ENCODE results near the gene TBC1D16.

Gene TBC1D16

DNA sequence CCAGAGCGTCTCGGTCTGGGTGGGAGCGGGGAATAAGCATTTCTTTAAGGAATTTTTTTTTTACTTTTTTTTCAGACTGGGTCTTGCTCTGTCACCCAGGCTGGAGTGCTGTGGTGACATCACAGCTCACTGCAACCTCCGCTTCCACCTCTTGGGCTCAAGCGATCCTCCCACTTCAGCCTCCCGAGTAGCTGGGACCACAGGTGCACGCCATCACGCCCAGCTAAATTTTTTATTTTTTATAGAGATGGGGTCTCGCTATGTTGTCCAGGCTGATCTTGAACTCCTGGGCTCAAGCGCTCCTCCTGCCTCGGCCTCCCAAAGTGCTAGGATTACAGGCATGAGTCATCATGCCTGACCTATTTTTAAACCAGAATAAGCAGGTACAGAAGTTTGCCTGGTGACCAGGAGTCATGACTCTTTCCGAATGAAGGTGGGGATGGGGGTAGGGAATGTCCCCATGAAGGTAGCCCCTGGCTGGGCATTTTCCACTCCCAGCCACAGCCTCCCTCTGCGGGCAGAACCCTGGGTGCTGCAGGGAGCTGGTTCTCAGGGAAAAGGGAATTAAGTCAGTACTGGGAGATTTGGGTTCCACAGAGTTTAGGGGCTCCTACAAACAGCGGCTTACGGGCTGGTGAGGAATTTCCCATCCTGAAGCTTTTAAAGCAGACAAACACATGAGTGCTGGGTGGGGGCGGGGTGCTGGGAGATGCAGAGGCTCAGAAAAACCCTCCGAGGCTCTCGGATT, 48.3 kb downstream of the TBC1D16 start:
- TF ChIP-seq, protein P1, sequence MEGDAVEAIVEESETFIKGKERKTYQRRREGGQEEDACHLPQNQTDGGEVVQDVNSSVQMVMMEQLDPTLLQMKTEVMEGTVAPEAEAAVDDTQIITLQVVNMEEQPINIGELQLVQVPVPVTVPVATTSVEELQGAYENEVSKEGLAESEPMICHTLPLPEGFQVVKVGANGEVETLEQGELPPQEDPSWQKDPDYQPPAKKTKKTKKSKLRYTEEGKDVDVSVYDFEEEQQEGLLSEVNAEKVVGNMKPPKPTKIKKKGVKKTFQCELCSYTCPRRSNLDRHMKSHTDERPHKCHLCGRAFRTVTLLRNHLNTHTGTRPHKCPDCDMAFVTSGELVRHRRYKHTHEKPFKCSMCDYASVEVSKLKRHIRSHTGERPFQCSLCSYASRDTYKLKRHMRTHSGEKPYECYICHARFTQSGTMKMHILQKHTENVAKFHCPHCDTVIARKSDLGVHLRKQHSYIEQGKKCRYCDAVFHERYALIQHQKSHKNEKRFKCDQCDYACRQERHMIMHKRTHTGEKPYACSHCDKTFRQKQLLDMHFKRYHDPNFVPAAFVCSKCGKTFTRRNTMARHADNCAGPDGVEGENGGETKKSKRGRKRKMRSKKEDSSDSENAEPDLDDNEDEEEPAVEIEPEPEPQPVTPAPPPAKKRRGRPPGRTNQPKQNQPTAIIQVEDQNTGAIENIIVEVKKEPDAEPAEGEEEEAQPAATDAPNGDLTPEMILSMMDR (conservative IDR thresholded peaks at IDR 0.05; ENCODE audit: low read depth, low read length) = no peak
- Histone ChIP-seq H2AFZ (ENCODE audit: low read depth) (no peak overlapping the region), H3K79me2 (ENCODE audit: insufficient read depth, low read depth) (no peaks in the 10 kb centered on the region), H4K20me1 (ENCODE audit: insufficient read depth) (no peaks in the 10 kb centered on the region), H3K27me3 (ENCODE audit: insufficient read depth, low read depth) (no peaks in the 10 kb centered on the region), H3K4me2 (no peak overlapping the region), H3K36me3 (ENCODE audit: insufficient read depth) (no peaks in the 10 kb centered on the region), H3K4me1 (ENCODE audit: low read depth, poor library complexity, severe bottlenecking) (peaks cover 11% of the 10 kb centered on the region), H3K27ac (no peak overlapping the region), H3K4me3 (IDR thresholded peaks at IDR 0.05; ENCODE audit: insufficient read depth, low read depth, low read length) (no peak overlapping the region), H3K9ac (no peak overlapping the region)

DNA sequence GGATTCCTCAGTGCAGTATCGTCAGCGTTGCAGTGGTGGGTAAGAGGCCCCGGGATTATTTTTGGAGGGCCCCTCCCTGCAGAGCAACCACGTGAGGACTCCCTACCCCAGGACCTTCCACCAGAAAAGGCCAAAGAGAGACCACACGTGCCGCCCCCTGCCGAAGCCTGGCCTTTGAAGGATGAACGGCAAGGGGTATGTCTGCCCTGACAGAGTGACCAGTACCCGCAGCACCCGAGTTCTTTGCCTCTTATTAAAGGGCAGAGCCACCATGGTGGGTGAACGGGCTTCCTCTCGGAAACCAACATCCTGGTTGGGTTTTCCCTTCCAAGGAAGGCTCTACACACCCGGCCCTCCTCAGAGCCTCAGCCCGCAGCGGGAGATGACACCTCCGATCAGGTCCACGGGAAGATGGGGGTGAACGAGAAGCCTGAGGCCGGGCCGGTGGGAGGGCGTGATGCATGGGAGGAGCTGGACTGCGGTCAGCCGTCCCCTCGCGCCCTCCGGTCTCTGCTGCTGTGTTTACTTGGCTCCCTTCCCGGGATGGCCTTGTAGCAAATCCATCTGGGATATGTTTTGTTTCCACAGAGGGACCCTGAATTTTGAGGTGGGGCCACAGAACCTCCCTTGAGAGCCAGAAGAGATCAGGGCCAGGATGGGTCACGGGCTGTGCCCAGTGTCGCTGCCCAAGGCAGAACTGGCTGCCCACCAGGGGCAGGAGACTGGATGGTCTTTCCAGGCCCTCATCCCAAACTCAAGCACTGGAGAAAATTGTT, 49.1 kb downstream of the TBC1D16 start:
- H3K27ac ChIP-seq = no peak overlapping the region
- H2AFZ ChIP-seq (ENCODE audit: low read depth) = no peak overlapping the region
- H3K27me3 ChIP-seq (ENCODE audit: insufficient read depth, low read depth) = no peaks in the 10 kb centered on the region
- H3K4me1 ChIP-seq (ENCODE audit: low read depth, poor library complexity, severe bottlenecking) = peaks cover 5% of the 10 kb centered on the region
- H3K4me3 ChIP-seq (IDR thresholded peaks at IDR 0.05; ENCODE audit: insufficient read depth, low read depth, low read length) = no peak overlapping the region
- no peak overlapping the region for H3K9ac ChIP-seq
- no peaks in the 10 kb centered on the region for H3K79me2 ChIP-seq (ENCODE audit: insufficient read depth, low read depth)
- H3K4me2 ChIP-seq = no peak overlapping the region
- H3K36me3 ChIP-seq (ENCODE audit: insufficient read depth) = no peaks in the 10 kb centered on the region
- H4K20me1 ChIP-seq (ENCODE audit: insufficient read depth) = no peaks in the 10 kb centered on the region
- TF ChIP-seq, protein P1 (conservative IDR thresholded peaks at IDR 0.05; ENCODE audit: low read depth, low read length) = no peak

DNA sequence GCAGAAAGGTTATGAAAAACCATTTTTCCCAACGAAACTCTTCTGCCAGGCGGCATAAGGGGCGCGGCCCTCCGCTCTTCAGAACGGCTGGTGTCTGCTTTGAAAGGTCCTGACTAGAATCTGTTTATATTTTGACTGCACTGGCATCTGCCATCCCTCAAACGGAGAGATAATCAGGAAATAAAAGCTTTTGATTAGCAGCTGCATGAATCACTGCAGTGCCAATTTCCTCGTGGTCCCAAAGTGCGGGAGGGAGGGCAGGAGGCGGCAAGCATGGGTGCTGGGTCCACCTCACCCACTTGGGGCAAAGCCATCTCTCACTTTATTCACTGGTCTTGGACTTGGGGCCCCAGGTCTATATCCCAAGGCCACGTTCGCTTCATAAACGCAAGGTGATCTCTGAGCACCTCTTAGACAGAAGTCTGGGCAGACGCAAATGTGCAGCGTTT, 49.7 kb downstream of the TBC1D16 start:
- no peak overlapping the region for H3K4me2 ChIP-seq
- no peak overlapping the region for H3K9ac ChIP-seq
- no peaks in the 10 kb centered on the region for H3K27me3 ChIP-seq (ENCODE audit: insufficient read depth, low read depth)
- no peak overlapping the region for H2AFZ ChIP-seq (ENCODE audit: low read depth)
- peaks cover under 1% of the 10 kb centered on the region for H3K4me1 ChIP-seq (ENCODE audit: low read depth, poor library complexity, severe bottlenecking)
- H3K36me3 ChIP-seq (ENCODE audit: insufficient read depth) = no peaks in the 10 kb centered on the region
- H3K27ac ChIP-seq = no peak overlapping the region
- TF ChIP-seq, protein P1 (conservative IDR thresholded peaks at IDR 0.05; ENCODE audit: low read depth, low read length) = no peak
- H4K20me1 ChIP-seq (ENCODE audit: insufficient read depth) = no peaks in the 10 kb centered on the region
- H3K79me2 ChIP-seq (ENCODE audit: insufficient read depth, low read depth) = no peaks in the 10 kb centered on the region
- no peak overlapping the region for H3K4me3 ChIP-seq (IDR thresholded peaks at IDR 0.05; ENCODE audit: insufficient read depth, low read depth, low read length)

DNA sequence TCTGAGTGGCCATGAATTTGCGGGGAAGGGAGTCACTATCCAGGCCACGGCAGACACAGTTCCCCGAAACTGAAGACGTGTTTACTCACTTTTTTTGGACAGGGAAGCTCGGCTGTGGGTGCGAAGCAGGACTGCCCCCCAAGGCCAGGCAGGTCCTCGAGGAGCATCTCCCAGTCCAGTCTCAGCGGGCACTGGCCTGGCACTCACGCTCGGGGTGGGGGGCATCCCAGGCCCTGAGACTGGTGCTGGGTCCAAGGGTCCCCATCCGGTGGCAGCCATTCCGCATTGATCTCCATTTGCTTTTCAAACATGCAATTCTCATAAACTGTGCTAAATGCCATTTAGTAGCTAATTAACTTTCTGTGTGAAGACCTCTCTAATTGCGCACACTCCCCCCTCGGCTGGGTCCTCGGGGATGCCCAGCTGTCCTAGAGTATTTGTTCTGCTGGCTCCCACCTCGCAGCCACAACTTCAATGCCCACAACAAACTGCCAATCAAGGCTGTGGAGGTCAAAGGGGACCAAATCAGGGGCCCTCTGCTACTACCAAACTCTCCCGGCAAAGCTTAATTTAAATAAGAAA, 50.2 kb downstream of the TBC1D16 start:
- H3K4me1 ChIP-seq (ENCODE audit: low read depth, poor library complexity, severe bottlenecking) = no peaks in the 10 kb centered on the region
- no peak overlapping the region for H3K27ac ChIP-seq

More for the DNA sequence above, 50.2 kb downstream of the TBC1D16 start:
- no peak overlapping the region for H3K4me2 ChIP-seq
- H3K9ac ChIP-seq = no peak overlapping the region
- no peak overlapping the region for H2AFZ ChIP-seq (ENCODE audit: low read depth)
- H3K79me2 ChIP-seq (ENCODE audit: insufficient read depth, low read depth) = no peaks in the 10 kb centered on the region
- H3K4me3 ChIP-seq (IDR thresholded peaks at IDR 0.05; ENCODE audit: insufficient read depth, low read depth, low read length) = no peak overlapping the region
- no peaks in the 10 kb centered on the region for H4K20me1 ChIP-seq (ENCODE audit: insufficient read depth)
- TF ChIP-seq, protein P1 (conservative IDR thresholded peaks at IDR 0.05; ENCODE audit: low read depth, low read length) = no peak
- H3K27me3 ChIP-seq (ENCODE audit: insufficient read depth, low read depth) = no peaks in the 10 kb centered on the region
- no peaks in the 10 kb centered on the region for H3K36me3 ChIP-seq (ENCODE audit: insufficient read depth)

Data from KMS-11 (cell line).